ENCODE data around the gene EPHB2. TPM values are rescaled to one million over a fixed set of nuclear protein-coding genes. Genes with fewer than 3 reads are reported as not detected.
"Not testable (repeated sequence)": the region's sequence is repeated elsewhere in the genome, so short reads cannot be mapped to it uniquely, and the experiment has no call there.

The EPHB2 gene
- total RNA-seq, 2 experiments from 2014 or later = 0.08 TPM; not detected in 1

DNA sequence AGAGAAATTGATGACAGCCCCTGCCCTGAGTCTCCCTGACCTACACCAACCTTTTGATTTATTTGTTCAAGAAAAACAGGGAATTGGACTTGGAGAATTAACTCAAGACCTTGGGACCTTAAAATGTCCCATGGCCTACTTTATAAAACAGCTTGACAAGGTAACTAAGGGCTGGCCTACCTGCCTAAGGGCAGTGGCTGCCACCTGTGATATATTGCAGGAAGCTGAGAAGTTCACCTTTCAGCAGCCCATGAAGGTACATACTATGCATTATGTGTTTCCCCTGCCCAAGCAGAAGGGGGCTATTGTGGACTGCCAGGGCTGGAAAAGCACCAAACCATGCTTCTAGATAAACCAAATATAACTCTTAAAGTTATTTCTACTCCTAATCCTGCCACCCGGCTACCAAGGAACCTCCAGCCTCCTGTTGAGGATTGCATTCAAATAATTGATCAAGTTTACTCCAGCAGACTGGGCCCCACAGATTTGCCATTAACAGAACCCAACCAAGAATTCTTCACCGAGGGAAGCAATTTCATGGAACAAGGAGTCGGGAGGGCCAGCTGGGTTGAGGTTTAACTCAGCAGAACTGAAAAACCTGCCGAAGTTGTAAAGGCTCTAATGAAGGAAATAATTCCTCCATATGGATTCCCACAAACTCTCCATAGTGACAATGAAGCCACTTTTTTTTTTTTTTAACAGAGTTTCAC lies 233.9 kb downstream of the EPHB2 start:
- Mint-ChIP-seq H3K27ac (no peak overlapping the region), H3K9me3 (peaks cover 3% of the 10 kb centered on the region), H3K4me1 (ENCODE audit: low read depth) (no peaks in the 10 kb centered on the region), H3K27me3 (peaks cover 40% of the 10 kb centered on the region), H3K36me3 (ENCODE audit: low read depth) (no peaks in the 10 kb centered on the region), H3K4me3 (no peak overlapping the region)
- Histone ChIP-seq H3K36me3 (ENCODE audit: insufficient read depth, low read length) (no peaks in the 10 kb centered on the region), H3K4me1 (ENCODE audit: insufficient read depth, low read length) (no peaks in the 10 kb centered on the region), H3K4me3 (ENCODE audit: low read length) (no peak overlapping the region), H3K9me3 (ENCODE audit: control insufficient read depth in 1 of 2, insufficient read depth in 1 of 2, low read length in 2 of 2) (peaks cover 0 to 18% of the 10 kb centered on the region in 2 experiments), H3K27me3 (ENCODE audit: control insufficient read depth in 1 of 2, insufficient read depth in 2 of 2, low read length in 2 of 2) (peaks cover 7 to 13% of the 10 kb centered on the region in 2 experiments), H3K27ac (ENCODE audit: low read depth in 1 of 2, low read length in 2 of 2) (no peak overlapping the region)
- ChIA-PET POLR2A (no interaction called here), CTCF (no interaction called here)
- intact Hi-C loops (cut with DNase I, micrococcal nuclease) = loop anchor here in 1 of 2 experiments (10.0 kb wide), 1 partner anchor 1710 kb away; no protein-coding TSS in a partner anchor
- ATAC-seq (ENCODE audit: poor library complexity) (no peak), DNase-seq (no peak)
- TF ChIP-seq, protein P1, sequence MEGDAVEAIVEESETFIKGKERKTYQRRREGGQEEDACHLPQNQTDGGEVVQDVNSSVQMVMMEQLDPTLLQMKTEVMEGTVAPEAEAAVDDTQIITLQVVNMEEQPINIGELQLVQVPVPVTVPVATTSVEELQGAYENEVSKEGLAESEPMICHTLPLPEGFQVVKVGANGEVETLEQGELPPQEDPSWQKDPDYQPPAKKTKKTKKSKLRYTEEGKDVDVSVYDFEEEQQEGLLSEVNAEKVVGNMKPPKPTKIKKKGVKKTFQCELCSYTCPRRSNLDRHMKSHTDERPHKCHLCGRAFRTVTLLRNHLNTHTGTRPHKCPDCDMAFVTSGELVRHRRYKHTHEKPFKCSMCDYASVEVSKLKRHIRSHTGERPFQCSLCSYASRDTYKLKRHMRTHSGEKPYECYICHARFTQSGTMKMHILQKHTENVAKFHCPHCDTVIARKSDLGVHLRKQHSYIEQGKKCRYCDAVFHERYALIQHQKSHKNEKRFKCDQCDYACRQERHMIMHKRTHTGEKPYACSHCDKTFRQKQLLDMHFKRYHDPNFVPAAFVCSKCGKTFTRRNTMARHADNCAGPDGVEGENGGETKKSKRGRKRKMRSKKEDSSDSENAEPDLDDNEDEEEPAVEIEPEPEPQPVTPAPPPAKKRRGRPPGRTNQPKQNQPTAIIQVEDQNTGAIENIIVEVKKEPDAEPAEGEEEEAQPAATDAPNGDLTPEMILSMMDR (IDR thresholded peaks at IDR 0.05) = no peak

DNA sequence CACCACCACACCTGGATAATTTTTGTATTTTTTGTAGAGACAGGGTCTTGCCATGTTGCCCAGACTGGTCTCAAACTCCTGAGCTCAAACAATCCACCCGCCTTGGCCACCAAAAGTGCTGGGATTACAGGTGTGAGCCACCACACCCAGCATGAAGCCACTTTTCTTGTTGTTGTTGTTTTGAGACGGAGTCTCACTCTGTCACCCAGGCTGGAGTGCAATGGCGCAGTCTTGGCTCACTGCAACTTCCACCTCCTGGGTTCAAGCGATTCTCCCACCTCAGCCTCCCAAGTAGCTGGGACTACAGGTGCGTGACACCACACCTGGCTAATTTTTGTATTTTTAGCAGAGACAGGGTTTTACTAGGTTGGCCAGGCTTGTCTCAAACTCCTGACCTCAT lies 234.5 kb downstream of the EPHB2 start:
- H3K4me3 Mint-ChIP-seq = not testable (repeated sequence)

DNA sequence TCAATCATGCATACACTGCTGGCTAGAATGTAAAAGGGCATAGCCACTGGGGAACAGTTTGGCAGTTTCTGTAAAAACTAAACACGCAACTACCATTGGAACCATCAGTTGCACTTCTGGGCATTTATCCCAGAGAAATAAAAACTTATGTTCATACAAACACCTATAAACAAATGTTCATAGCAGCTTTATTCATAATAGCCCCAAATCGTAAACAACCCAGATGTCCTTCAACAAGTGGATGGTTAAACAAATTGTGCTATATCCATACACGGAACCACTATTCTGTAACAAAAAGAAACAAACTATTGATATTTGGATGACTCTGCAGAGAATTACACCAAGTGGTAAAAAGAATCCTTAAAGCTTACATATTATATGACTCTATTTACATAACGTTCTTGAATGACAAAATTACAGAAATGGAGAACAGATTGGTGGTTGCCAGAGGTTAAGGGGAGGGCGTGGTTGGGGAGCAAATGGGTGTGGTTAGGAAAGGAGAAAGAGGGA lies 239.2 kb downstream of the EPHB2 start:
- no peaks in the 10 kb centered on the region for H3K9me3 Mint-ChIP-seq
- Histone ChIP-seq H3K9me3 (ENCODE audit: control insufficient read depth in 1 of 2, insufficient read depth in 1 of 2, low read length in 2 of 2) (peaks cover 0 to 5% of the 10 kb centered on the region in 2 experiments), H3K36me3 (ENCODE audit: insufficient read depth, low read length) (no peaks in the 10 kb centered on the region), H3K27ac (ENCODE audit: low read depth in 1 of 2, low read length in 2 of 2) (no peak overlapping the region), H3K4me3 (ENCODE audit: low read length) (no peak overlapping the region), H3K27me3 (ENCODE audit: control insufficient read depth in 1 of 2, insufficient read depth in 2 of 2, low read length in 2 of 2) (peaks cover 16 to 23% of the 10 kb centered on the region in 2 experiments), H3K4me1 (ENCODE audit: insufficient read depth, low read length) (no peaks in the 10 kb centered on the region)
- DNase-seq (no peak), ATAC-seq (ENCODE audit: poor library complexity) (no peak)
- TF ChIP-seq, protein P1 (IDR thresholded peaks at IDR 0.05) = no peak
- no peak overlapping the region for H3K4me3 Mint-ChIP-seq
- H3K36me3 Mint-ChIP-seq (ENCODE audit: low read depth) = no peaks in the 10 kb centered on the region
- intact Hi-C loops (cut with DNase I, micrococcal nuclease) = loop anchor here in 1 of 2 experiments (10.0 kb wide), 1 partner anchor 1715 kb away; no protein-coding TSS in a partner anchor
- POLR2A ChIA-PET = no interaction called here
- H3K4me1 Mint-ChIP-seq (ENCODE audit: low read depth) = no peaks in the 10 kb centered on the region
- no peak overlapping the region for H3K27ac Mint-ChIP-seq
- peaks cover 53% of the 10 kb centered on the region for H3K27me3 Mint-ChIP-seq
- CTCF ChIA-PET = no interaction called here

More for the DNA sequence above, 234.5 kb downstream of the EPHB2 start:
- H3K4me1 Mint-ChIP-seq (ENCODE audit: low read depth); ATAC-seq (ENCODE audit: poor library complexity); H3K4me1 ChIP-seq (ENCODE audit: insufficient read depth, low read length); CTCF ChIA-PET; H3K27ac ChIP-seq (ENCODE audit: low read depth in 1 of 2, low read length in 2 of 2); H3K4me3 ChIP-seq (ENCODE audit: low read length); H3K27ac Mint-ChIP-seq; DNase-seq; H3K36me3 ChIP-seq (ENCODE audit: insufficient read depth, low read length); H3K36me3 Mint-ChIP-seq (ENCODE audit: low read depth); H3K9me3 Mint-ChIP-seq; POLR2A ChIA-PET: not testable (repeated sequence)
- intact Hi-C loops (cut with DNase I, micrococcal nuclease) = loop anchor here in 1 of 2 experiments (10.0 kb wide), 1 partner anchor 1710 kb away; no protein-coding TSS in a partner anchor
- H3K27me3 Mint-ChIP-seq = peaks cover 41% of the 10 kb centered on the region
- H3K9me3 ChIP-seq (ENCODE audit: control insufficient read depth in 1 of 2, insufficient read depth in 1 of 2, low read length in 2 of 2) = peaks cover 0 to 15% of the 10 kb centered on the region in 2 experiments
- H3K27me3 ChIP-seq (ENCODE audit: control insufficient read depth in 1 of 2, insufficient read depth in 2 of 2, low read length in 2 of 2) = peaks cover 7 to 10% of the 10 kb centered on the region in 2 experiments
